GM12892 (cell line): ENCODE measurements around the gene LANCL1.

Experiments
- POLR2A ChIP-seq: IDR thresholded peaks from 2 replicates; pipeline ENCODE4 v1.6.1; 2011; ENCODE audit warnings: low read depth, low read length, control low read depth
- TAF1 ChIP-seq: IDR thresholded peaks from 2 replicates; pipeline ENCODE4 v1.6.1; 2011; ENCODE audit warnings: low read depth, mild to moderate bottlenecking, control low read depth, low read length, borderline replicate concordance

DNA sequence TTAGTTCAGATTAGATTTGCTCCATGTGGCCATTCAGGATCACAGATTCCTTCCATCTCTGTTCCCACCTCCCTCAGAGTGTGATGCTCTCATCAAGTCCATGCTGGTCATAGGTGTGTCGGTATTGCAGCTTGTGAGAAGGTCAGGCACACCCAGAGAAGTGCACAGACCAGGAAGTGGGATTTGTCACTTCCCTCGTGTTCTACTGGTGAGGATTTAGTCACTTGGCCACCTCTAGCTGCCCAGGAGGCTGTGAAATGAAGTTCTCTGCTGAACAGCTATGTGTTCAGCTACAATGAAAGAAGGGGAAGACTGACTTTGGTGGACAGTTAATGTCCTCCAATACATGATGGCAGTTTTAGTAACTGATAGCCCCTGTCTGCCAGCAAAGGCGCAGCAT is 3.5 kb upstream of the LANCL1 start:
- TF ChIP-seq POLR2A: no peak
- TF ChIP-seq TAF1: no peak
